ENCODE results near the gene SLC29A2.

The SLC29A2 gene

DNA sequence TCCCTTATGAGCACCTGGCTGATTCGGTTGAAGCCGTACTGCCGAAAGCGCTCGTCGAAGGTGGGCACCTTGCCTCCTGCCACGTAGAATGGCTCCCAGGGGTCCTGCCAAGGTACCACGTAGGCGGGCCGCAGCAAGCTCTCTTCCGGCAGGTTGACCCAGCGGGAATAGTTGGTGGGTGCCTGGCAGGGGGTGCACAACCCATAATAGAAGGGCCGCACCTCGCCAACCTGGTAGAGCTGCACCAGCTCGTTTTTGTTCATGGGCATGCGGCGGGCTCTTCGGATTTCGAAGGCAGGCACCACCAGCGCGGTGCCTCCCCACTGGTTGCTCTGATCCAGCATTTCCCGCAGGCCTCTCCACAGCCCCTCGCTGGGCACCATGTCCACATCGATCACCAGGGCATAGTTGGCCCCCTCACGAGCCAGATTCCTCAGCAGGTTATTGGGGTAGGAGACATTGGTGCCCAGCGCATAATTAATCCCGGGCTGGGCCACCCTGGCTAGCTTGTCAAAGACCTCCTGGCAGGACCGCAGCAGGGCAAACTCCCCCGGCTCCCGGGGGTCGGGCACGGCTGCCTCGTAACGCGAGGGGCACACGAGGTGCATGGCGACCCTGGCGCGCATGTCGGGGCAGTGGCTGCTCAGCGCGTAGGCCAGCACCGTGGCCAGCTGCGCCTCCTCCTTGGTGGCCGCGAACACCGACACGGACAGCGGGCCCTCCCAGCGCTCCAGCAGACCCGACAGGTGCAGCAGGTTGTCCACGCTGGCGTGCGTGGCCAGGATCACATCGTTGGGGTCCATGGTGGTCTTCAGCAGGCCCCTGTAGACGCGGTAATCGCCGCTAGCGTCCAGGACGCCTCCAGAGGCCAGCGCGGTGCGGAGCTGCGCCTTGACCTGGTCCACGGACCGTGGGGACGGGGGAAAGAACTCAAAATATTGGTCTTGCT, 24.8 kb downstream of the SLC29A2 start:
- no peak for DNase-seq

DNA sequence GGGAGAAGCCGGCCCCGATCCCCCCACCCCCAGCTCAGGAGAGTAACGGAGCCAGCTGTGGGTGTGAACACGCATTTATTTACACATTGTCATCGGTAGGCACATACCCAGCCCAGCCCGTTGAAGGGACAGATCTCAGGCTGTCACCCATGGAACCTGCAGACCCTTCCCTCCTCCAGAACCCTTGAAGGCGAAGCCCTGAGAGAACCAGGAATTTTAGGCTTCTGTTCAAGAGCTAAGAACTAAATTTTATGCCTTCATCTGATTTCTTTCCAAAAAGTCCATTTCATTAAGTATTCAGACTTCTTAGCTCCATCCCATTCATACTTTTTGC, 26.3 kb downstream of the SLC29A2 start:
- DNase-seq, result no peak

DNA sequence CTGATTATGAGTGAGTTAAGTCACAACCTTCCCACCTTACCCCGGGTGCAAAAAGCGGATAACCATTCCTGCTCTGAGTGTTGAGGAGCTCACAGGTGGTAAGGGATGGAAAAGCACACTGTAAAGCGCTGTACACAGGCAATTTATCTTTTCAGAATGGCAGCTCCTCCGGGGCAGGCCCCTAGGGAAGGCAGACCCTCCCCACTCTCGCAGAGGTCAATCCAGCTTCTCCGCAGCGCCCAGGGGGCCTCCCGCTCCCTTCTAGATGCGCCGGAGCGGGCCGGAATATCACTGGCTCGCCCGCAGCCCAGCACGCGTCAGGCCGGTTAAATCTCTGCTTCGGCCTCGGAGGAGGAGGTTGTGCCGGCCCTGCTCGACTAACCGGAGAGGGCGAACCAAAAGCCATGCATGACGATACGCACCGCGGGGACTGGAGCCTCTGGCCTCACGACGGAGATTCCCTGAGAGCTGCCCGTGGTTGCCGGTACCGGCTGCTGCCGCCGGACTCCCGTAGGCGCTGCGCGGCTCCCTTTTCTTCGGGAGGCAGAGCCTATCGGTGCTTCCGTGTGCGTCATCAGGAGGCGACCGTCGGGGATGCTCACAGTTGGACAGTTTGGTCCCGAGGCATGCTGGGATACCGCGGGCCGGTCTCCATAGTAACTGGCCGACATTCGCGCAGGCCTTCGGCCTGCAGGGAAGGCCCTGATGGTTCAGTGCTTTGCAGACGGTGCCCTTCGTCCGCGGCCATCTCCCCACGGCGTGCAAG, 26.8 kb downstream of the SLC29A2 start, which contains the start of gene BRMS1:
BRMS1 (minus strand) TSS at position 555 of the 766 bp plus-strand sequence. CDS start 2,870 bp downstream, outside the sequence.
- DNase-seq, result peak; percentile 87

DNA sequence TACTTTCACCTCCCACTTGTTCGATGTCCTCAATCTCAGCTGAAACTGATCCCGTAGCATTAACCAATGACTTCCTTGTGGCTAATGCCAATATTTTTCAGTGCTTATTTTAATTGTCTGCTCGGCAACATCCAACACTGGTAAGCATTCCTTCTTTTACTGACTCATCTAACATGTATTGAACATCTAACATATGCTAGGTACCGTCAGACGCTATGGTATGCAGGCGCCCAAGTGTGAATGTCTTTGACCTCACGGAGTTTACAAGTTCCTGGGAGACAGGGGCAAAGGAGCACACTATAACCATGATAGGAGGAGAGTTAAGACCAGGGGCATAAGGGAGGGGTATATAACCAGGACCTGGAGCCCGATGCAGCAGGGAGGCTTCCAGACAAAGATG, 28.4 kb downstream of the SLC29A2 start:
- no peak for DNase-seq

DNA sequence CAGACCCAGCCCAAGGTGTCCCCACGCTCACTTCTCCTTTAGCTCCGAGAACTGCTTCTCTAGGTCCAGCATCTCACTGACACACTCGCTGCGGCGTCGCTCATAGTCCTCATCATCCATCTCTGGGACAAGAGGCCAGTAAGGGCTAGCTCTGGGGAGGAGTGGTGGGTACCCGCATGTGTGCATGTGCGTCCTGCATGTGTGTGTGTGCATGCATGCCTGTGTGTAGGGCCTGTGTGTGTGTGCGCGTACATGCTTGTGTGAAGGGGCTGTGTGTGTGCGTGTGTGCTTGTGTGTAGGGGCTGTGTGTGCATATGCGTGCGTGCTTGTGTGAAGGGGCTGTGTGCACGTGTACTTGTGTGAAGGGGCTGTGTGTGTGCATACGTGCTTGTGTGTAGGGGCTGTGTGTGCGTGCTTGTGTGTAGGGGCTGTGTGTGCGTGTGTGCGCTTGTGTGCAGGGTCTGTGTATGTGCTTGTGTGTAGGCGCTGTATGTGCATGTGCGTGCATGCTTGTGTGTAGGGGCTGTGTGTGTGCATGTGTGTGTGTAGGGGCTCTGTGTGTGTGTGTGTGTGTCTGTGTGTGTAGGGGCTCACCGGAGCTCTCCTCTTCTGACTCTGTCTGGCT, 29.9 kb downstream of the SLC29A2 start:
- DNase-seq, result no peak

DNA sequence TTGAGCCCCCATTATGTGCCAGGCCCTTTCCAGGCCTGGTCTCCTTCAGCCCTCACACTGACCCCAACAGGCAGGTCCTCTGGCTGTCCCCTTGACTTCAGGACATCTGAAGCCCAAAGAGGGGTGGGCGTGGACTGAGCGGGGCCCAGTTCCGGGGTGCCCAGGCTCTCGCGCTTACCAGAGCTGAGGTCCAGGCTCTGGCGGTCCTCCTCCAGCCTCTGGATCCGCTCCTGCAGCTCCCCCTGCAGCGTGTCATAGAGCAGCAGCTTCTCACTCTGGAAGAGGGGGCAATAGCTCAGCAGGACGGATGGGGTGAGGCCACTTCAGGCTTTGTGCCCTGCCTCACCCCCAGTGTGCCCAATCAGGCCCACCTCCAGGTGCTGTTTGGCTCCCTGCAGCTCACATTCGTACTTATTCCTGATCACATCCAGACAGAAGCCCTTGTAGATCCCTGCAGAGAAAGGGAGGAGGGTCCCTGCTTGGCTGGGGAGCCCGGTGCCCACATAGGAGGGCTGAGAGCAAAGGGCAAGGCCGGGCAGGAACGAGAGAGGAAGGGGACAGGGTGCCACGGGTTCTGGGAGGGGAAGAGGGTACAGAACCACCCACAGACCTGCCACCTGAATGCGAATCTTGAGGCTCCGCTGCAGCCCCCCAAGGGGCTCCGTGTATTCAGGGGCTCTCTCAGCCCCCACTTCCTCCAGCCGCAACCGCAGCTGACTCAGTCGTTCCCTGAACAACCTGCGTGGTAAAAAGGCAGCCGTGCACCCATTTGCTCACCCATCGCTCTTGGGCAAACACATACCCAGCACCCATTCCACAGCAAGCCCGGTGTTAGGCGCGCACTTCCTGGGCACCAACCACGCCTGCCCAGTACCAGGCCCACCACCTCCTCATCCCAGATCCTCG, 30.7 kb downstream of the SLC29A2 start:
- DNase-seq, result no peak

DNA sequence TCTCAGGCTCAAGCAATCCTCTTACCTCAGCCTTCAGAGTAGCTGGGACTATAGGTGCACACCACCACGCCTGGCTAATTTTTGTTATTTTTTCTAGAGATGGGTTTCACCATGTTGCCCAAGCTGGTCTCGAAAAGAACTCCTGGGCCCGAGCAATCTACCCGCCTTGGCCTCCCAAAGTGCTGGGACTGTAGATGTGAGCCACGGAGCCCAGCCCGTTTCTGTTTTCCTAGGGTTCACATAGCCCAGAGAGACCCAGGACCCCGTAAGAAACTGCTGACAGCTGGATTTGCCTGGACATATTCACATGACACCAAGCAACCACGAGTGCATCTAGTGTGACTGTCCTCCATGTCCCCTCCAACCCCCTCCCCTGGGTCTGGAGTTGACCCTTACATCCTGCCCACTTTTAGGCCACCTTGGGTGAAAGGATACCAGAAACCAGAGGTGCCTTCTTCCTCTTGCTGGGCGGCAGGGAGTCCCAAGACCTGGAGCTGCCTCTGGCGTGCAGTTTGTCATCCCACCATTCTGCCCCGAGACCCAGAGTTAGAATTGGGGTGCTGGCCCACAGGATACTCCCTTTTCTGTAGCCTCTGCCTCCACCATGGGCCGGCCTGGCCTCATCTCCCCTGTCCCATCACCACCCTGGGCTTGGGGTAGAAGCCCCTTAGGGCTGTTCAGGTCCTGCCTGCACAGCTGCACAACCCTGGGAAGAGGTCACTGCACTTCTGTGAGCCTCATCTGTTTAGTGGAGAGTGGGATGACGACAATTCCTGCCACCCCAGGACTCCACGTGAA, 31.7 kb downstream of the SLC29A2 start:
- DNase-seq, result no peak

DNA sequence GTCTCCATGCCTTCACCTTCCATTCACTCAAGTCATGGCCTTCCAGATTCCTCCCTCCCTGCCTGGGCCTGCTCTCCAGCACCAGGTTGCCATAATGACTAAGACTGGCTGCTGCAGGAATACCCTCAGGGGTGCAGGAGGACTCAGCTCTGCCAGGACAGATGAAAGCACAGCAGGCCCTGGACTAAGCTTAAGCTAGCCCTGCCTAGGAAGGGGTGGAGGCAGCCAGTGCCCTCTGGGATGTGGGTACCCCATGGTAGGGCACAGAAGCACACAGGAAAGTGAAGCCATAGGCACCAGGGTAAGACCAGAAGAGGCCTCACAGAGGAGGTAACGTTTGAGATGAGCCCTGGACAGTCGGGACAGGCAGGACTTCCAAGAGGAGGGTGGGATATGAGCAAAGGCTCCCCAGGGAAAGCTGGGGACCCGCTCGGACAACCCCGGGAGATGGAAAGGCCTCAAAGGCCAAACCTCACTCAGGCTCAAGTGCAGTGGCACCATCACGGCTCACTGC, 32.3 kb downstream of the SLC29A2 start:
- no peak for DNase-seq

DNA sequence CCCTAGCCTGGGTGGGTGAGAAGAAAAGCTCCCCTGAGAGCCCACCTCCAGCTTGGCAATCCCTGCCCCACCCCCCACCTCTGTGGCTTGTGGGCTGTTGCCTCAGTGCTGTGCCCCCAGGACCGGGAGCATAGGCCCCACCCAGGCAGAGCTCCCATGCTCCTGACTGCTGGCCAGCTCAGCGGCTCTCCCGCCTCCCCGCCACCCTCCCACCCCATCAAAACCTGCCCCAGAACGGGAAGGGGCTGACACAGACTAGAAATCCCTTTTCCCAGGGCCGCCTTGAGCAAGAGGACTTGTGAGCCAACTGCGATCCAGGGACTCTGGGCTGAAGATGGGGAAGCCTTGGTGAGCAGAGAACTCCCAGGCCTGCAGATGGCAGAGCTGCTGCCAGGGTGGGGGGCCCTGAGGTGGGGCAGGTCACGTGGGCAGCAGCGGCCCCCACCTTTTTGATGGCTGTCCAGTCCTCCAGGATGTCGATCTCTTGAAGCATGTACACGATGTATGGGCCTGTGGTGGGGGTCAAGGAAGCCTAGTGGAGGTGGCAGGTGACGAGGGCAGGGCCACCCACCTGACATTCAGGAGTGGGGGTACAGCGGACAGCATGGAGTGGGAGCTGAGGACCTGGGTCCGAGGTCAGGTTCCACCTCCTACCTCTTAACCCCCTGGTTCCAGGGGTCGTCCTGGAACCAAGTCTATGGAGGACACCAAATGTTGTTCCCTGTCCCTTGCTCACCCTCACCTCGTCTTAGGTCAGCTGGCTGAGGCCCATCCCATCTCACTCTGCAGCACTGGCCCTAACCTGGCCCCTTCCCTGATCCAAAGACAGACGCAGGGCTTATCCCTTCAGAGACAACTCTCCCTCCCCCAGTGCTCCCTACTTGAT, 33.0 kb downstream of the SLC29A2 start:
- no peak for DNase-seq

DNA sequence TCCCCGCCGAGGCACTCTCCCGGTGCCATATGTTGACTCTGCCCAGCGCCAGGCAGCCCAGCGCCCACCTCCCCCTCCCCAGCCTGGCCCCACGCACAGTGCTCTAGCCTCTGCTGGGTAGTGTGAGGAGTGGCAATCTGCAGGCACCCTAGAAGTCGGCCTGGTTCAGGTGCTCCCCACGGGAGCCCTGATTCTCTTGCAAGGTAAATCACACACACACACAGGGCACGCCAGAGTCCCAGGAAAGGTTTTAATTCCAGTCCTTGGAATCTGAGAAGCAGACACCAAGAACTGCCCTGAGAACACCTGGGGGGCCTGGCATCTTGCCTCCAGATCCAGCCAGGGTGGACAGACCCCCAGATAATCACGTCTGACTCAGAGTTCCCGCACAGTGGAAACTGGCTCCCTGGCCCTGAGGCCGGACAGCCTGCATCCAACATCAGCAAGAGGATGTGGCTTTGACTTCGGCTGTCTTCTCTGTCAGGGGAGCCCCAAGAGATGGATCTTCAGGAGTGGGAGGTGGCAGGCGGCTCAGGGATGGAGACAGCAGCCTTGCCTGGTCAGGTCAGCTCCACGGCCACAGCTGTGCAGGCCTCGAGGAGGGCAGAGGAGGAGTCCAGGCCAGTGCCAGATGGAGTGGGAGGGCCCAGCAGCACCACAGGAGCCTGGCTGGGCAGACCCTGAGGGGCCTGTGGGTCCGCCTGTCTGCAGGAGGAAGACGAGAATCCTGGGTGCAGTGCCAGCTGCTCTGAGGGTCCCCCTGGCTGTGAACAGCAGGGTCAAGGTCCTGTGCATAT, 34.3 kb downstream of the SLC29A2 start:
- no peak for DNase-seq

DNA sequence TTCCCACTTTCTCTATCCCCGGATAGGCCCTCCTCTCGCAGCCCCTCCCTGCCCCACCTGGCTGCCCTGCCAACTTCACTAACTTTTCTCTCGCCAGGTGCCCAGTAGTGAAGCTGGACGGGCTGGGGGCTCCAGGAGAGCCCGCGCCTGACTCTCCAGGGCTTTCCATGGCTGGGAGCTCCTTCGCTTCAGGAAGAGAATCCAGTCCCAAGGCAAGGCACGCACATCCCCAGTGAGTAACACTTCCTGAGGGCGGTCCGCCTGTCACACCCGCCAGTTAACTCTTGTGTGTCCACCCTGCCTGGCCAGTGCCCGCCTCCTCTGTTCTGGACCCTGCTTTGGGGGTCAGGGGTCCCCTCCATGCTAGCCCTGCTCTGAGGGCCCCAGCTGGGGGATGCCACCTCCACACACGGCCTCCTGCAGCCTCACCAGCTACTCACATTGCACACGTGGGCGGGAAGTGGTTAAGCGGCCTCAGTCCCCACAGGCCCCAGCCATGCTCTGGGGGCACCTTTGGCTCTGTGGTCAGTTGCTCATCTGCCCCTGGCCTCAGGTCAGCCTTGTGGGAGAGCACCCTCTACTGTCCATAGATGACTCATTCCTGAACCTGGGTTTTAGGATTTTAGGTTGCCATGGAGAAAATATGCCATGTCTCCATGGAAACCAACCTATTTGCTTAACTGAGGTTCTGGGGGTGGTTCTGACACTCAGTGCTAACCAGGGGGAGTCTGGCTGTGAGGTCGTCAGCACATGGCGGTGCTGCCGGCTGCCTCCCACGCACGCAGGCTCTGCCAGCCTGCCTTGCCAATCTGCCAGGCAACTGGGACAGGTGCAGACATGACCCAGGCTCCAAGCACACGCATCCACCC, 35.1 kb downstream of the SLC29A2 start, which contains the start of gene RIN1:
RIN1 (minus strand) TSS at position 201 of the 869 bp plus-strand sequence; CDS start at position 169, 32 bp downstream.
- DNase-seq, result peak; percentile 94

DNA sequence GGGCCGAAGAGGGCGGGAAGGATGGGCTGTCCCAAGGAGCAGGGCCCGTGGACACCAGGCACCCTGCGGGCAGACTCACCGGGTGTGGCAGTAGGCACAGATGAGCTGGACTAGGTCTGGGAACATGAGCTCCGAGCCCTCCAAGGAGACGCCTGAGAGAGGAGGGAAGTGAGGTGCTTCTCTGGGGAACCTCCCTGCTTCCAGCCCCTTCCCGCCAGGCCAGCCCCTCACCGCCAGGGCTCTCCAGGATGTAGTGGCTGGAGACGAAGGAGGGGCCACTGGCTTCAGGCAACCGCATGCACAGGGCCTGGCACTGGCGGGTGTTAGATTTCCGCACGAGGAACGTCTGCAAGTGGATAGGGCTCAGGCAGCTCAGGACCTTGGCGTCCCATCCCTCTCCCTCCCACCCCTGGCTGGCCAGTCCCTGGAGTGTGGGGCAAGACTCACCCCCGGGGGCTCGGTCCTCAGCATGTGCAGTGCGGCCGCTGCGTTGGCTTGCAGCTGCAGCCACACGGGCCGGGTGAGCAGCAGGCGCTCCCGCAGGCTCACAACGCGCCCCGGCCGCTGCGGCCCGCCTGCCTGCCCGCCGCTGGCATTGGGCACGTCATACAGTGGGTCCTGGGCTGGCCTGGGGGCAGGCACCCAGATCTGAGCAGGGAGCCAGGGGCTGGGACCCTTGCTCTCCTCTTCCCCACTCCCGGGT, 35.9 kb downstream of the SLC29A2 start:
- no peak for DNase-seq

DNA sequence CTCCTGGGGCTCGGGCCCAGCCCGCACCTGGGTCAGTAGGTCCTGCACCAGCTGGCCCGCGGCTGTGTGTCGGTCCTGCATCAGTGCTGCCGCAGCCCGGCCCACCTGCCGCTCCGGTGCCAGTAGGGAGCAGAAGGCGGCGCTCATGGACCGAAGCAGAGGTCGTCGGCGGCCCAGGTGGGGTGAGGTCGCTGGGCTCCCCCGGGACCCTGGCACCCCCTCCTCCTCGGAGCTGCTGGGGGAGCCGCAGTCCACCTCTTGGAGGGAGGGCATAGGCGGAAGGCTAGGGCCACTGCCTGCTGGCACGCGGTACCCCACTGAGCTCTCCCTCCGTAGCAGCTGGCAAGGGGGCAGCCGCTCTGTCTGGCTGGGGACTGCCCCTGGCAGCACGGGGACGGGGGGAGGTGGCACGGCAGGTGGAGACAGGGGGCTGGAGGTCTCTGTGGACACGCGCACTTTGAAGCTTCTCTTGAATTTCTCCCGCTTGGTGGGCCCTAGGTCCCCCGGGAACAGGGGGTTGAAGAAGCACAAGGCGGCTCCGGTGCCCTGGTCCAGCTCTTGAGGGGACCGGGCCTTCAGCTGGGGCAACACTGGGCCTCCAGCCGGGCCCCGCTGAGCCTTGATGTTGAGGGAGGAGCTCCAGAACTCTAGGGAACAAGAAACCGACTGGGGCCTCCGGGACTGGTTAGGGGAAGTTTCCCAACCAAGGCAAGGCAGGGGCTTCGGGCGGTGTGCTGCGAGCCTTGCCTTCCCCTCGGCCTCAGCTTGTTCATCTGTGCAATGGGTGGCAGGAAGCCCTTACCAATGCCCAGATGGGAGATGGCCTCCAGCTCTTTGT, 36.7 kb downstream of the SLC29A2 start:
- DNase-seq, result no peak

DNA sequence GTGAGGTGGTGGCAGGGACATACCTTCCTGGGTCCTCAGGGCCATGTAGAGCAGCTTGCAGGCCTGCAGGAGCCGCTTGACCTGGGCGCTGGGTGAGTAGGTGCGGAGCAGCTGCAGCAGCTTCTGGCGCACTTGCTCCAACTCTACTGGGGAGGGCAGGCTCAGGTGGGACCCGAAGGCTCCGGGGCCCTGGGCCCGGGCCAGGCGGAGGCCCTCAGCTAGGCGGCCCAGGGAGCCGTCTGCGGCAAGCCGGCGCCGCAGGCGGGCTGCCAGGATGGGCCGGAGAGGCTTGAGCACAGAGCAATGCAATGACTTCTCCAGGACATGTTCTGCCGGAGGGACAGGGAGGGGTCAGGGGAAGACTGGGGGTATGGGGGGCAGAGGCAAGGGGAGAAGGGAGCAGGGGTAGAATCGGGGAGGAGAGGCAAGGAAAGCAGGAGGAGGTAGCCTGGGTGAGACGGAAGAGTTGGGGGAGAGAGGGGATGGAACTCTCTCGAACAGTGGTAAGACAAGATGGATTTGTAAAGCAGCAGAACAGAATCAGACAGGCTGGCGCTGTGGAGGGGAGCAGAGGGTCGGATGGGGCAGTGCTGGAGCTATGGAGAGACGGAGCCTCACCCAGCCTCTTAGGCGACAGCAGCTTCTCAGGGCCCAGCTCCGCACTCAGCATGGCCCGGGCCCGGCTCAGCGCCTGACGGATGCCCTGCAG, 37.5 kb downstream of the SLC29A2 start:
- DNase-seq, result no peak

DNA sequence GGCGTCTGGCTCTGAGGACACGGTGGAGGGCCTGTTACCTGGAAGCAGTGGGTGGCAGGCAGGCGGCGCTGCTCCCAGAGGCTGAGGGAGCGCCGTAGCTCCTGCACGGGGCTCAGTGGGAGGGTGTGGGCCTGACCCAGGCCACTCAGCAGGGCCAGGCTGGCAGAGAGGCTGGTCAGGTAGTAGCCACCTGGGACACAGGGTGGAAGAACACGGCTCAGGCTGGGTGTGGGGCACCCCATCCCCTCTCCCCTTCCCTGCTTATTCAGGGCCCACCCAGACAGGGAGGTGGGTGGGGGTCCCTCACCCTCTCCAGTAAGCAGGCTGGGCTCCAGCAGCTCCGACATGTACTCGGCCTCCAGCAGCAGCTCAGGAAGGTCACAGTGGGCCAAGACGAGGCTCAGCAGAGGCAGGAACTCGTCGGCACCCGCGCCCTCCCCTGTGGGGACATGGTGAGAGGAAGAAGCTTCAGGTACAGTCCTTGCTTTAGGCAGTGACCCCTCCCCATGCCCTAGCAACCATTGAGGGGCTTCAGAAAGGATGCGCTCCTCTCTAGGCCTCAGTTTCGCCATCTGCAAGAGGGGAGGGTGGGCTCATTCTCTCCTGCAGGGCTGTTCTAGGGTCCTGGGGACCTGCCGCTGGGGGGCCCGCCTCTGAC, 38.2 kb downstream of the SLC29A2 start:
- no peak for DNase-seq
